ENCODE measurements around the gene KRT15. TPM values are rescaled to one million over a fixed set of nuclear protein-coding genes. Genes with fewer than 3 reads are reported as not detected.

The KRT15 gene
- total RNA-seq, 2 donors from 2014 or later = 0.47 TPM; not detected in 1

DNA sequence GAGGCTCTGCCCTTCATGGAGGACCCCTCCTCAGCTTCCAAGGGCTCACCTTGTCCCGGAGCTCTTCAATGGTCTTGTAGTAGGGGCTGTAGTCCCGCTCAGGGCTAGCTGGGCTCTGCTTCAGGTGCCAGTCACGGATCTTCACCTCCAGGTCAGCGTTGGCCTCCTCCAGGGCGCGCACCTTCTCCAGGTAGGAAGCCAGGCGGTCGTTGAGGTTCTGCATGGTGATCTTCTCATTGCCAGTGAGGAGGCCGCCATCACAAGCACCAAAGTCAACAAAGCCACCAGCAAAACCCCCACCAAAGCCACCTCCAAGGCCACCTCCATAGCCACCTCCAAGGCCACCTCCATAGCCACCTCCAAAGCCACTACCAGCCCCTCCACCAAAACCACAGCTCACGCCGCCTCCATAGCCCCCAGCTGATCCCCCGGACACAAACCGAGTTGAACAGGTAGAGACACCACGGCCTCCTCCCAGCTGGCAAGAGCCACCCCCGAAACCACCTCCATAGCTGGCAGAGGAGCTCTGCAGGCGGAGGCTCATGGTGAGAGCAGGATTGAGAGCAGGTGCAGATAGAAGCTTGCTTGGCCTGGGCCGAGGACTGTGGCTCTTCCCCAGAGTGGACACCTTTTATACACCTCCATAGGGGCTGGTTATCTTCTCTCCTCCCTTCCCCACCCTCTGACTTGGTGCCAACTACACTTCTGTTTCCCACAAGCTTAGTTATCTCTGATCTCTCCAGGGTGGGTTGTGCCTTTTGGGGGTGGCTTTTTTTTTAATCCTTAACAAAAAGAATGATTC lies 13.5 kb downstream of the KRT15 start, which contains the start of gene KRT13:
TSS of gene KRT13 (minus strand) at position 606 of the 802 bp plus-strand sequence. CDS start at position 544, 62 bp downstream.
- TF ChIP-seq, protein P1, sequence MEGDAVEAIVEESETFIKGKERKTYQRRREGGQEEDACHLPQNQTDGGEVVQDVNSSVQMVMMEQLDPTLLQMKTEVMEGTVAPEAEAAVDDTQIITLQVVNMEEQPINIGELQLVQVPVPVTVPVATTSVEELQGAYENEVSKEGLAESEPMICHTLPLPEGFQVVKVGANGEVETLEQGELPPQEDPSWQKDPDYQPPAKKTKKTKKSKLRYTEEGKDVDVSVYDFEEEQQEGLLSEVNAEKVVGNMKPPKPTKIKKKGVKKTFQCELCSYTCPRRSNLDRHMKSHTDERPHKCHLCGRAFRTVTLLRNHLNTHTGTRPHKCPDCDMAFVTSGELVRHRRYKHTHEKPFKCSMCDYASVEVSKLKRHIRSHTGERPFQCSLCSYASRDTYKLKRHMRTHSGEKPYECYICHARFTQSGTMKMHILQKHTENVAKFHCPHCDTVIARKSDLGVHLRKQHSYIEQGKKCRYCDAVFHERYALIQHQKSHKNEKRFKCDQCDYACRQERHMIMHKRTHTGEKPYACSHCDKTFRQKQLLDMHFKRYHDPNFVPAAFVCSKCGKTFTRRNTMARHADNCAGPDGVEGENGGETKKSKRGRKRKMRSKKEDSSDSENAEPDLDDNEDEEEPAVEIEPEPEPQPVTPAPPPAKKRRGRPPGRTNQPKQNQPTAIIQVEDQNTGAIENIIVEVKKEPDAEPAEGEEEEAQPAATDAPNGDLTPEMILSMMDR (IDR thresholded peaks at IDR 0.05) = no peak
- Histone ChIP-seq H3K36me3 (no peaks in the 10 kb centered on the region), H3K27me3 (no peaks in the 10 kb centered on the region), H3K4me3 (no peak within 1 kb of the TSS), H3K27ac (no peak within 1 kb of the TSS), H3K4me1 (no peaks in the 10 kb centered on the region), H3K9me3 (no peaks in the 10 kb centered on the region)
- no peak for DNase-seq (ENCODE audit: low spot score)

DNA sequence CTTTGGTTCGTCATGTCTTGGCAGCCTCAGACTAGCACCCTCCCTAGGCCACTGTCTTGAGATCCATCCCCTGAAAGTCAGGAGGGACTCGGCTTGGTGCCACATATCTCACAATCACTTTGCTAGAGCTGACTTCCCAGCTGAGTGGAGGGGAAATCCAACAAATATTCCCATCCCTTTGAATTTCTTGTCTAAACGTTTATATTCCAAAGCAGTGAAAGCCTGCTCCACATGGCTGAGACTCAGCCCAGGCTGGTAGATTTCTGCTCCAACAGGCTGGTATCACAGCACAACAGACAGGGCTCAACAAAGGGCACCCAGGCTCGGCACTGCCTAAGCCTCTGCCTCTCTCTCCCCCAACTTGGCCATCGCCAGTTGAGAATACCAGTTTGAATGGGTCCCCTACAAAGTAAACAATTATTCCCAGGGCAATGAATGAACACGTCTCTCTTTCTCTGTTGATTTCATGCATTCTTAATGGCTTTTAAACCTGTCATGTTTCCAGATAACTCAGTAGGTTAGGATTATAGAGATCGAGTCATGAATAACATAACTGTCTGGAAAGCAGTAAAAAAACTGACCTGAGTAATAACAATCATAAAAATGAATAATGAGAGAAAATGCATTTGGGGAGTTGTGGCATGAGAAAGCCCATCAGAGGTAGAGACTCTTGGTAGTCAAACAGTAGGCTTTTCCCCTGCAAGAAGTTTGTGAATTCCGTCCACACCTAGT lies 14.3 kb downstream of the KRT15 start:
- no peaks in the 10 kb centered on the region for H3K9me3 ChIP-seq
- H3K27me3 ChIP-seq = no peaks in the 10 kb centered on the region
- TF ChIP-seq, protein P1 (IDR thresholded peaks at IDR 0.05) = no peak
- no peaks in the 10 kb centered on the region for H3K4me1 ChIP-seq
- H3K4me3 ChIP-seq = no peak overlapping the region
- DNase-seq (ENCODE audit: low spot score) = no peak
- H3K36me3 ChIP-seq = no peaks in the 10 kb centered on the region
- no peak overlapping the region for H3K27ac ChIP-seq

DNA sequence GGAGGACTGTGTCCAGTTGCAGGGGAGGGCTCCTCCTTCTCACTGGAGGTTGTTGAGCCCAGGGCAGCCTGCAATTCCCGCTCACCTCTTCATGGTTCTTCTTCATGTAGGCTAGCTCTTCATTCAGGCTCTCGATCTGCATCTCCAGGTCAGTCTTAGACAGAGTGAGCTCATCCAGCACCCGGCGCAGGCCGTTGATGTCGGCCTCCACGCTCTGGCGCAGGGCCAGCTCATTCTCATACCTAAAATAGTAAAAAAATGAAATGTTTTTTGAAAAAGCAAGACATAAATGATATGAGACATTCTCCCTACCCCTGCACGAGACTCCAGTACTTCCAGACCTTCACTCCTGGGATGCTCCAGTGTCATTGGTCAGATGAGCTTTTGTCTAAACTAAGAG lies 15.5 kb downstream of the KRT15 start:
- Histone ChIP-seq H3K4me1 (no peaks in the 10 kb centered on the region), H3K9me3 (no peaks in the 10 kb centered on the region), H3K27me3 (no peaks in the 10 kb centered on the region), H3K27ac (no peak overlapping the region), H3K36me3 (no peaks in the 10 kb centered on the region), H3K4me3 (no peak overlapping the region)
- DNase-seq (ENCODE audit: low spot score) = no peak
- TF ChIP-seq, protein P1 (IDR thresholded peaks at IDR 0.05) = no peak

DNA sequence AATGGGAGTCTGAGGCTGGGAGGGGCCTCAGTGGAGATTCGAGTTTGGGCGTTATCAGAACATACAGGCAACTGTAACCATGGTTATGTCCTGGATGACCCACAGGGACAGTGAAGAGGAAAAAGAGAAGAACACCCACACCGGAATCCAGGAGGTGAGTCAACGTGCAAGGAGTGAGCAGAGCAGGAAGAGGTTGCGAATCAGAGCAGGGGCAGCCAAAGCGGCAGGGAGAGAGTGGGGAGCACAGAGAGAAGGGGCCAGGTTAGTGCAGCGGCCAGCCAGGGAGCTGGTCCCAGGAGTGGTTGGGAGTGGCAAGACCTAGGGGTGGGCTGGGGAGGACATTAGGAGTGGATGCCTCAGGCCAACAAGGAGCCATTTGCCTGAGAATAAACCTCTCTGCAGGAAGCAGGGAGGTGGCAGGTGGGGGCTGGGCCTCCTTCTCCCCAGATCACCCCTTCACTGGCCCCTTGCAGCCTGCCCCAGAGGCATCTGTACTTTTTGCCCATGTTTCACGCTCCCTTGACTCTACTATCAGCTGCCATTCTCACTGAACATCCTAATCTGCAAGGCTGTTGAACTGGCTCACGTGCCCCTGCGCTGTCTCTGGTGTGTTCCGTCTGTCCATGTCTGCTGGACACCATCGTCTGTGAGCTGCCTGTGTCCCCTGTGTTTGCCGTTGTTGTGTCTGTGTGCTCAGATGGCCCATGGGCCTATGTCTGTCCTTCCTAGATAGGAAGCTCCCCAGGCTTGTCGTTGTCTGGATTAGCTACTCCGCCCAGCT lies 18.4 kb downstream of the KRT15 start:
- H3K9me3 ChIP-seq = no peaks in the 10 kb centered on the region
- no peak overlapping the region for H3K27ac ChIP-seq
- TF ChIP-seq, protein P1 (IDR thresholded peaks at IDR 0.05) = no peak
- no peak overlapping the region for H3K4me3 ChIP-seq
- DNase-seq (ENCODE audit: low spot score) = no peak
- H3K27me3 ChIP-seq = no peaks in the 10 kb centered on the region
- H3K4me1 ChIP-seq = no peaks in the 10 kb centered on the region
- H3K36me3 ChIP-seq = no peaks in the 10 kb centered on the region

DNA sequence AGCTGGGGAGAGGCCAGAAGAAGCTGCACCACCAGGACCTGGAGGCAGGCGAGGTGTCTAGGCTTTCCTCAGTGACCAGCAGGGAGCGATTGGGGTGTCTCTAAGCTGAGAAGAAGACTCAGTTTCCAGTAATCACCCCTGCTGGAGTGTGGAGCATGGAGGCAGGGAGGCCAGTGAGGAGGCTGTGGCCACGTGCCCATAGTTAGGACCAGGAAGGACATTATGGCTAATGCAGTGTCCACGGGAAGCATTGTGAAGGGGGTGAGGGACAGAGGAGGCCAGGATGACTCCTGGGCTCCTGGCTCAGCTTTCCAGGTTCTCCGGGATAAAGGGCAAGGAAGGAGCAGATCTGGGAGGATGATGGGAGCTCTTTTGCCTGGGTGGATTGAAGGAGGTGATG lies 19.0 kb downstream of the KRT15 start:
- DNase-seq (ENCODE audit: low spot score) = no peak
- TF ChIP-seq, protein P1 (IDR thresholded peaks at IDR 0.05) = no peak
- Histone ChIP-seq H3K36me3 (no peaks in the 10 kb centered on the region), H3K4me3 (no peak overlapping the region), H3K4me1 (no peaks in the 10 kb centered on the region), H3K9me3 (no peaks in the 10 kb centered on the region), H3K27me3 (no peaks in the 10 kb centered on the region), H3K27ac (no peak overlapping the region)
